Stimulated activated CD8-positive, alpha-beta memory T cell treated with anti-CD3 and anti-CD28 coated beads, Interleukin-4, amount 100 ng/mL, for 4 hours (primary cell): ENCODE results near the gene ABHD18.
"Not testable (repeated sequence)": the region's sequence is repeated elsewhere in the genome, so short reads cannot be mapped to it uniquely, and the experiment has no call there.

ENCODE experiments used
- DNase-seq, 2 donors: peaks; one replicate each; pipeline ENCODE4 v3.0.0-alpha.2; 2020; ENCODE audit warnings: low read depth in 2 of 2, low spot score in 1 of 2

ABHD18 gene

DNA sequence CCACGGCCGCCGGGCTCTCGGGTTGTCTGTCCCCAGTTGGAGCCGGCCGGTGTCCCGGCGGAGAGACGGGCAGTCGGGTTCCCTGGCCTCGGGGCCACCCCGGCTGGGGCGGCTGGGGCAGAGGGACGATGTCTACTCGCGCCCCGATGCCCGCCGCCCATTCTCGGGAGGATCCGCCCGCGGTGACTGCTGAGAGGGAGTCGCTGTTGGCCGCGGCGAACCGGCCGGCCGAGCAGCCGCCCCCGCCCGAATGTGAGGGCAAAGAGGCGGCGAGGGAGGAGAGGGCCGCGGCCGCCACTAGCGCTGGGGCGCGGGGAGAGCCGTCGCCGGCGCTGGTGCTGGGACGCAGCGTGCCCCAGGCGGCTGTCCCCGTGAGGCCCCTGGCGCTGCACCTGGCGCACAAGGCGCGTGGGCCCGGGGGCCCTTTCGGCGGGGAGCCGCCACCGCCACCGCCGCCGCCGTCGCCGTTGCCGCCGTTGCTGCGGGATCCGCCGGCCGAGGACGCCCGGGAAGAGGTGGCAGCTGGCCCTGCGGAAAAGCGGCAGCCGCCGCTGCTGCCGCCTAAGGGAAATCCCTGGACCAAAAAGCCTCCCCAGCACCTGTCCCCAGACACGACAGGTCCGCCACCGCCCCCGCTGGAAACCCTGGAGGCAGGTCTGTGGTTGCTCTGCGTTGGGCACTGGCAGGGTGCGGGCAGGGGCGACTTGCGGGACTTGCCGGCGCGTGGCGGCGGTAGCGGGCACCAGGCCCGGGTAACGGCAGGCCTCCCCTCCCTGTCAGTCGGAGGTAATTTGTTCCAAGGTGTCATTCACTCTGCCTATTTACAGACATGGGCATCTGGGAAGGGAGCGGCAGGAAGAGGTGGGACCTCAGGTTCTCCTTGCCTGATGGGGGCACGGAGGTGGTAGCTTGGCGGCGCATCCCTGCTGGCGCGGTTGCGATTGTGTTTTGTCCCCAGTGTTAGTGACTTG lies 96.6 kb downstream of the ABHD18 start:
- DNase-seq: peak; percentile 36 to 39

DNA sequence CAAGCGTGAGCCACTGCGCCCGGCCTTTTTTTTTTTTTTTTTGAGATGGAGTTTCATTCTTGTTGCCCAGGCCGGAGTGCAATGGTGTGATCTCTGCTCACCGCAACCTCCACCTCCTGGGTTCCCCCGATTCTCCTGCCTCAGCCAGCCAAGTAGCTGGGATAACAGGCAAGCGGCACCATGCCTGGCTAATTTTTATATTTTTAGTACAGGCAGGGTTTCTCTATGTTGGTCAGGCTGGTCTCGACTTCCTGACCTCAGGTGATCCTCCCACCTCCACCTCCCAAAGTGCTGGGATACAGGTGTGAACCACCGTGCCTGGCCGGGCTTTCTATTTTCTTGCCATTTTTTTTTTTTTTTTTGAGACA lies 101.2 kb downstream of the ABHD18 start:
- DNase-seq: not testable (repeated sequence)

DNA sequence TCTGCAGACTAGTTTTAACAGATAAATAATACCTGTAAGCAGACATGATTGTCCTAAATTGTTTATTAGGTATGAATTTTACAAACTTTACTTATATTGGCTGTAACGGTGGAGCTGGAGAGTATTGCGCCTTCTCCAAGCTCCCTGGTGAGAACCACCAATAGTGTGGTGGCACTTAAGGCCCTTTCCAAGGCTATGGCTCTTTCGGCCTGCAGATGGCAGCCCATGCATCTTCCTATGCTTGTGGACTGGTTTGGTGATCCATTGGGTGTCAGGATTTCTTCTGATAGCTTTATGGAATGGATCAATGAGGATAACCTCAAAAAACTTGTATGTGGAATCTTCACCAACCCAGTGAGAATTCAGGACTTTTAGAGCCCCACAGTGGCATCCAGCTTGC lies 103.7 kb downstream of the ABHD18 start:
- no peak for DNase-seq

DNA sequence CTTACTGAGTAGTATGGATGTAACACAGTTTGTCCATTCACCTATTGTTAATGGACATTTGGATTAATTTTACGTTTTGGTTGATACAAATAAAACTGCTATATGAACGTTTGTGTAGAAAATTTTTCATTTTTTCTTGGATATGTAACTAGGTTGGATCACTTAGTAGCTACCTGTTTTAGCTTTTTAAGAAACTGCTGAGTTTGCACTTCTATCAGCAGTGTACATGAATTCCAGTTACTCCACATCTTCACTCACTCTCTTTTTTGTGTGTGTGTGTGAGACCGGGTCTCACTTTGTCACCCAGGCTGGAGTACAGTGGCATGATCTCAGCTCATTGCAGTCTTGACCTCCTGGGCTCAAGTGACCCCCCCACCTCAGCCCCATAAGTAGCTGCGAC lies 111.3 kb downstream of the ABHD18 start:
- no peak for DNase-seq
